HFFc6 (cell line): ENCODE data around the gene SSBP3. TPM values are rescaled to one million over a fixed set of nuclear protein-coding genes. Genes with fewer than 3 reads are reported as not detected.
A peak's percentile ranks its signal among the peaks of the same experiment; 100 is the strongest.

Experiments used
- DNase-seq: peaks from one replicate; pipeline ENCODE4 v3.0.0-alpha.2; 2018
- H3K27ac Mint-ChIP-seq: 2 replicates; pipeline ENCODE4 v1.8.0; 2020; ENCODE audit warnings: mild to moderate bottlenecking, mixed read lengths
- H3K27me3 Mint-ChIP-seq: 2 replicates; pipeline ENCODE4 v1.8.0; 2021; ENCODE audit warnings: mild to moderate bottlenecking, moderate library complexity, mixed read lengths; ENCODE audit not compliant: insufficient read depth
- H3K36me3 Mint-ChIP-seq: 2 replicates; pipeline ENCODE4 v1.8.0; 2021; ENCODE audit warnings: low read depth, mixed read lengths
- H3K4me1 Mint-ChIP-seq: 2 replicates; pipeline ENCODE4 v1.8.0; 2020; ENCODE audit warnings: low read depth, mixed read lengths
- H3K4me3 Mint-ChIP-seq: 2 replicates; pipeline ENCODE4 v1.8.0; 2020; ENCODE audit warnings: mild to moderate bottlenecking, moderate library complexity, mixed read lengths
- H3K9me3 Mint-ChIP-seq: 2 replicates; pipeline ENCODE4 v1.8.0; 2020; ENCODE audit warnings: mild to moderate bottlenecking, mixed read lengths
- total RNA-seq, 6 experiments: library from RNA; stranded (reverse); fragmentation: NEBNext Ultra II Directional; extraction: Animal tissue kit (Norgen Biotek cat#: 25700); gene quantifications; 2 replicates in 1 of 6; 3 replicates in 5 of 6; pipeline ENCODE4 v1.2.3, GENCODE V29; 2021
- TF ChIP-seq, protein P1 (sequence below): fragments of 200-600 bp; sonication (generic); IDR thresholded peaks from 2 replicates; pipeline ENCODE4 v1.5.0; 2021; ENCODE audit warnings: antibody characterized with exemption, mild to moderate bottlenecking

SSBP3 gene
- total RNA-seq, 6 experiments from 2014 or later = 42.3 to 72.2 (median 58.1) TPM

- Mint-ChIP-seq H3K9me3 (no peaks in the 10 kb centered on the region), H3K27me3 (no peaks in the 10 kb centered on the region; the same call in 1 of the 2 replicates), H3K27ac (no peak overlapping the region), H3K4me3 (no peak overlapping the region), H3K4me1 (peaks cover 19% of the 10 kb centered on the region), H3K36me3 (peaks cover 46% of the 10 kb centered on the region)
- TF ChIP-seq, protein P1, sequence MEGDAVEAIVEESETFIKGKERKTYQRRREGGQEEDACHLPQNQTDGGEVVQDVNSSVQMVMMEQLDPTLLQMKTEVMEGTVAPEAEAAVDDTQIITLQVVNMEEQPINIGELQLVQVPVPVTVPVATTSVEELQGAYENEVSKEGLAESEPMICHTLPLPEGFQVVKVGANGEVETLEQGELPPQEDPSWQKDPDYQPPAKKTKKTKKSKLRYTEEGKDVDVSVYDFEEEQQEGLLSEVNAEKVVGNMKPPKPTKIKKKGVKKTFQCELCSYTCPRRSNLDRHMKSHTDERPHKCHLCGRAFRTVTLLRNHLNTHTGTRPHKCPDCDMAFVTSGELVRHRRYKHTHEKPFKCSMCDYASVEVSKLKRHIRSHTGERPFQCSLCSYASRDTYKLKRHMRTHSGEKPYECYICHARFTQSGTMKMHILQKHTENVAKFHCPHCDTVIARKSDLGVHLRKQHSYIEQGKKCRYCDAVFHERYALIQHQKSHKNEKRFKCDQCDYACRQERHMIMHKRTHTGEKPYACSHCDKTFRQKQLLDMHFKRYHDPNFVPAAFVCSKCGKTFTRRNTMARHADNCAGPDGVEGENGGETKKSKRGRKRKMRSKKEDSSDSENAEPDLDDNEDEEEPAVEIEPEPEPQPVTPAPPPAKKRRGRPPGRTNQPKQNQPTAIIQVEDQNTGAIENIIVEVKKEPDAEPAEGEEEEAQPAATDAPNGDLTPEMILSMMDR = no peak
- no peak for DNase-seq
Observed at GRCh38 chr1:54207287-54207686, 198.9 kb downstream of the SSBP3 start.

DNA sequence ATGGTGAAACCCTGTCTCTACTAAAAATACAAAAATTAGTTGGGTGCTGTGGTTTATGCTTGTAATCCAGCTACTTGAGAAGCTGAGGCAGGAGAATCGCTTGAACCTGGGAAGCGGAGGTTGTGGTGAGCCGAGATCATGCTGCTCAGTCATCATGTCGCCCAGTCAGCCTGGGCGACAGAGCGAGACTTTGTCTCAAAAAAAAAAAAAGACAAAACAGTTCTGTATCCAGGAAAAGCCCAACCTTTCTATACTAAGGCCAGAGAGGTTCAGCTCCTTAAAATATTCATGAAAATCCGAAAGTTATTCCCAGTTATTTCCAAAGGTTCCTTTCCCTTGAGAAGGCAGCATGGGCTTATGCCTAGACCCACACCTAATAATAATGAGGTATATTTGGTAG is 202.0 kb downstream of the SSBP3 start:
- no peaks in the 10 kb centered on the region; the same call in 1 of the 2 replicates for H3K27me3 Mint-ChIP-seq
- H3K9me3 Mint-ChIP-seq = no peaks in the 10 kb centered on the region
- peaks cover 42% of the 10 kb centered on the region for H3K4me1 Mint-ChIP-seq
- peaks cover 34% of the 10 kb centered on the region for H3K36me3 Mint-ChIP-seq
- TF ChIP-seq, protein P1 = no peak
- H3K4me3 Mint-ChIP-seq = no peak overlapping the region
- no peak for DNase-seq
- H3K27ac Mint-ChIP-seq = no peak overlapping the region

DNA sequence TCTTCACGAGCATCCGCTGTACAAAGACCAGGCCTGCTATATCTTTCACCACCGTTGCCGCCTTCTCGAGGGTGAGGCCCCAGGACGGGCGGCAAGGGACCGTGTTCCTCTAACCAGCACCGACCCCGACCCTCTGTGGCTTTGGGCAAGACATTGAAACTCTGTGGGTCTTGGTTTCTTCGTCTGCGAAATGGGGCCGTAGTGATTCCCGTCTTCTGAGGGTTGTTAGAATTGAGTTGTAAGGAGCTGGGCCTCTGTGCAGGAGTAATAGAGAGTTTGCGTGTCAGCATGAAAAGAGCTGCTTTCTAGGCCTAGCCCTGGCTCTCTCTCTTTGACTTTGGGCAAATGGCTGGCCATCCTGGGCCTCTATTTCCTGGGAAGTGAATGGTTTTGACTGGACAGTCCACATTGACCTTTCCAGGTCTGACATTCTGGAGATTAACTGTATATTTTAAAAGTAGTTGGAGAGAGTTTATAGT is 205.6 kb downstream of the SSBP3 start:
- DNase-seq = no peak
- Mint-ChIP-seq H3K36me3 (peaks cover 8% of the 10 kb centered on the region), H3K4me3 (peak overlapping the region; percentile 96), H3K27ac (peak overlapping the region; percentile 84), H3K4me1 (peaks cover 37% of the 10 kb centered on the region), H3K9me3 (no peaks in the 10 kb centered on the region), H3K27me3 (no peaks in the 10 kb centered on the region)
- TF ChIP-seq, protein P1 = no peak

DNA sequence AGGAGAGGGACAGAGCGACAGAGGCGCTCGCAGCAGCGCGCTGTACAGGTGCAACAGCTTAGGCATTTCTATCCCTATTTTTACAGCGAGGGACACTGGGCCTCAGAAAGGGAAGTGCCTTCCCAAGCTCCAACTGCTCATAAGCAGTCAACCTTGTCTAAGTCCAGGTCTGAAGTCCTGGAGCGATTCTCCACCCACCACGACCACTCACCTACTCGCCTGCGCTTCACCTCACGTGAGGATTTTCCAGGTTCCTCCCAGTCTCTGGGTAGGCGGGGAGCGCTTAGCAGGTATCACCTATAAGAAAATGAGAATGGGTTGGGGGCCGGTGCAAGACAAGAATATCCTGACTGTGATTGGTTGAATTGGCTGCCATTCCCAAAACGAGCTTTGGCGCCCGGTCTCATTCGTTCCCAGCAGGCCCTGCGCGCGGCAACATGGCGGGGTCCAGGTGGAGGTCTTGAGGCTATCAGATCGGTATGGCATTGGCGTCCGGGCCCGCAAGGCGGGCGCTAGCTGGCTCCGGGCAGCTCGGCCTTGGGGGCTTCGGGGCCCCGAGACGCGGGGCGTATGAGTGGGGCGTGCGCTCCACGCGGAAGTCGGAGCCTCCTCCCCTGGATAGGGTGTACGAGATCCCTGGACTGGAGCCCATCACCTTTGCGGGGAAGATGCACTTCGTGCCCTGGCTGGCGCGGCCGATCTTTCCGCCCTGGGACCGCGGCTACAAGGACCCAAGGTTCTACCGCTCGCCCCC is 206.3 kb downstream of the SSBP3 start, which contains the start of the genes CYB5RL and MRPL37:
Gene CYB5RL, minus strand, starts transcription at position 266 of the 754 bp plus-strand sequence. CDS start 4,414 bp downstream, outside the sequence.
Gene MRPL37, plus strand, starts transcription at position 403 of the 754 bp plus-strand sequence. Its CDS starts 77 bp downstream, at position 480.
- peak; percentile 97 for DNase-seq
- Mint-ChIP-seq H3K4me3 (peak within 1 kb of the TSS; percentile 96), H3K27ac (peak within 1 kb of the TSS; percentile 84), H3K9me3 (no peaks in the 10 kb centered on the region), H3K27me3 (no peaks in the 10 kb centered on the region), H3K4me1 (peaks cover 37% of the 10 kb centered on the region), H3K36me3 (peaks cover 2% of the 10 kb centered on the region)
- TF ChIP-seq, protein P1 = no peak

DNA sequence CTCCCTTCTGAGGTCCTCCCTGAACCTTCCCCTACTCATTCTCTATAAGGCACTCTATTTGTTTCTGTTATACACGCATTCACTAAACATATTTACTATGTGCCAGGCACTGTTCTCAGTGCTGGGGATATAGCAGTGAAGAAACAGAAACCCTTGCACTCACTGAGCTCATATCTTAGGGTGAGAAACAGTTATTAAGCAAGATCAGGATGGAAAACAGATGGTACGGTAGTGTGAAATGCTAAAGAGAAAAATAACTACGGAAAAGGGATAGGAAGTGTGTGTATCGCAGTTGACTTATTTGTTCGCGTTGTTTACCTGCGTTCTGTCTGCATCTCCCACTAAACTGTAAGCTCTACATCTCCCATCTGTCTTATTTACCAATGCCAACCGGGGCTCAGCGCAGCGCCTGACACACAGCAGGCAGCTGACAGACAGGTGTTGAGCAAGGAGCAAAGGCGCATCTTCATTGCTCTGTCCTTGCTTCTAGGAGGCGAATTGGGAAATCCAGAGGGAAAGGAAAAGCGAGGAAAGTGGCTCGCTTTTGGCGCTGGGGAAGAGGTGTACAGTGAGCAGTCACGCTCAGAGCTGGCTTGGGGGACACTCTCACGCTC is 206.9 kb downstream of the SSBP3 start:
- Mint-ChIP-seq H3K27ac (peak overlapping the region; percentile 84), H3K36me3 (no peaks in the 10 kb centered on the region; the same call in 1 of the 2 replicates), H3K4me3 (peak overlapping the region; percentile 96), H3K9me3 (no peaks in the 10 kb centered on the region), H3K27me3 (no peaks in the 10 kb centered on the region), H3K4me1 (peaks cover 37% of the 10 kb centered on the region)
- TF ChIP-seq, protein P1 = no peak
- DNase-seq = no peak
